Endothelial cell of umbilical vein (primary cell): ENCODE data around the gene LRRC56. TPM values are rescaled to one million over a fixed set of nuclear protein-coding genes. Genes with fewer than 3 reads are reported as not detected.

Source experiments
- BruUV-seq: library from RNA; stranded (reverse); fragments of 400-500 nt; replicated peaks from 2 replicates; lab custom pipeline; 2021; lab: Mats Ljungman, UMichigan
- CTCF ChIA-PET: fragments of 300-600, 350-600 bp; sonication (Branson Sonifier 250); formaldehyde crosslinking; loops from one replicate; lab custom pipeline; 2021; ENCODE audit warnings: antibody characterized with exemption, inconsistent platforms; lab: Charles Lee
- POLR2A ChIA-PET: fragments of 300-600, 350-600 bp; sonication (Branson Sonifier 250); formaldehyde crosslinking; loops from one replicate; lab custom pipeline; 2021; ENCODE audit warnings: antibody characterized with exemption, inconsistent platforms; lab: Charles Lee
- DNase-seq: peaks from one replicate; pipeline ENCODE4 v3.0.0-alpha.2; 2011; ENCODE audit warnings: low read depth, low spot score
- FAIRE-seq: peaks from 2 replicates; lab custom pipeline; 2011; peaks lifted over from hg19 to GRCh38; lab: Jason Lieb, UNC
- H2AFZ ChIP-seq: 2 replicates; pipeline ENCODE4 v1.6.0; 2012; ENCODE audit warnings: low read depth, low read length, control low read depth, inconsistent platforms
- H3K27ac ChIP-seq: 2 replicates; pipeline ENCODE4 v1.5.1; 2011; ENCODE audit warnings: low read depth, mild to moderate bottlenecking, control low read depth, low read length, moderate library complexity; ENCODE audit not compliant: insufficient read depth
- H3K27me3 ChIP-seq, 2 experiments: 2 replicates each; pipeline versions ENCODE4 v1.6.0 to v1.6.1; 2011; ENCODE audit warnings: low read length in 2 of 2, mixed read lengths in 1 of 2; ENCODE audit not compliant: control insufficient read depth in 2 of 2, insufficient read depth in 2 of 2
- H3K36me3 ChIP-seq, 2 experiments: 2 replicates in 1 of 2; 3 replicates in 1 of 2; pipeline ENCODE4 v1.5.1; 2011; ENCODE audit warnings: low read length in 2 of 2, mild to moderate bottlenecking in 1 of 2, moderate library complexity in 1 of 2; ENCODE audit not compliant: control insufficient read depth in 2 of 2, insufficient read depth in 2 of 2; ENCODE audit errors: extremely low read depth in 1 of 2
- H3K4me1 ChIP-seq: 3 replicates; pipeline ENCODE4 v1.5.1; 2011; ENCODE audit warnings: mild to moderate bottlenecking, low read length; ENCODE audit not compliant: control insufficient read depth, insufficient read depth; ENCODE audit errors: extremely low read depth
- H3K4me2 ChIP-seq: 2 replicates; pipeline ENCODE4 v1.6.1; 2011; ENCODE audit warnings: low read length, control low read depth, mixed read lengths; ENCODE audit not compliant: insufficient read depth
- H3K4me3 ChIP-seq, 3 experiments: fragments of 200-600 bp in 1 of 3; sonication (generic), shearing (Covaris generic) in 1 of 3; replicated peaks in 1 of 3; 2 replicates each; pipeline ENCODE4 v1.5.1; 2011 to 2016; ENCODE audit warnings: control low read depth in 3 of 3, low read length in 3 of 3, mild to moderate bottlenecking in 2 of 3, inconsistent platforms in 1 of 3, low read depth in 1 of 3, moderate library complexity in 1 of 3; ENCODE audit not compliant: insufficient read depth in 1 of 3
- H3K79me2 ChIP-seq: 2 replicates; pipeline ENCODE4 v1.6.0; 2012; ENCODE audit warnings: low read length, inconsistent platforms; ENCODE audit not compliant: control insufficient read depth, insufficient read depth
- H3K9ac ChIP-seq: replicated peaks from 2 replicates; pipeline ENCODE3; 2011; ENCODE audit warnings: low read length, control low read depth; ENCODE audit not compliant: insufficient read depth; ENCODE audit errors: extremely low read depth
- H3K9me1 ChIP-seq: replicated peaks from 3 replicates; pipeline ENCODE4 v1.6.0; 2011; ENCODE audit warnings: mild to moderate bottlenecking, low read length; ENCODE audit not compliant: control insufficient read depth, insufficient read depth; ENCODE audit errors: extremely low read depth
- H3K9me3 ChIP-seq: replicated peaks from 2 replicates; pipeline ENCODE4 v1.5.1; 2012; ENCODE audit warnings: low read length, inconsistent platforms; ENCODE audit not compliant: control insufficient read depth, insufficient read depth
- H4K20me1 ChIP-seq: replicated peaks from 2 replicates; pipeline ENCODE3; 2011; ENCODE audit warnings: mild to moderate bottlenecking, low read length; ENCODE audit not compliant: control insufficient read depth, insufficient read depth; ENCODE audit errors: extremely low read depth
- EZH2 ChIP-seq: IDR thresholded peaks from 2 replicates; pipeline ENCODE4 v1.6.1; 2012; ENCODE audit warnings: borderline replicate concordance, low read depth, mild to moderate bottlenecking, moderate library complexity, low read length, inconsistent platforms; ENCODE audit not compliant: severe bottlenecking
- FOS ChIP-seq: IDR thresholded peaks from 2 replicates; pipeline ENCODE4 v1.6.1; 2011; ENCODE audit warnings: mild to moderate bottlenecking, low read length, moderate library complexity, borderline replicate concordance; ENCODE audit not compliant: insufficient read depth
- GATA2 ChIP-seq: IDR thresholded peaks from 2 replicates; pipeline ENCODE4 v1.7.0; 2011; ENCODE audit warnings: low read depth, mild to moderate bottlenecking, moderate library complexity, mixed read lengths, low read length; ENCODE audit not compliant: insufficient read length, insufficient read depth
- JUN ChIP-seq: IDR thresholded peaks from 2 replicates; pipeline ENCODE4 v1.6.1; 2011; ENCODE audit warnings: borderline replicate concordance, low read depth; ENCODE audit not compliant: insufficient read length, insufficient read depth
- MYC ChIP-seq: IDR thresholded peaks from one replicate; pipeline ENCODE4 v1.6.1; 2011; ENCODE audit warnings: mild to moderate bottlenecking, low read depth, low read length
- POLR2A ChIP-seq: IDR thresholded peaks from 2 replicates; pipeline ENCODE4 v1.6.1; 2012; ENCODE audit warnings: low read depth, mild to moderate bottlenecking, control low read depth, low read length
- POLR2AphosphoS5 ChIP-seq: IDR thresholded peaks from 2 replicates; pipeline ENCODE4 v1.6.1; 2012; ENCODE audit warnings: low read depth, mild to moderate bottlenecking, control low read depth, low read length, moderate library complexity; ENCODE audit not compliant: insufficient read depth
- dilution Hi-C: fragments of 300-500 bp; cut with MboI; formaldehyde crosslinking; loops from one replicate; pipeline ENCODE4 v1.15.0; 2019; ENCODE audit warnings: low sequenced_read_pairs; ENCODE audit not compliant: extremely low pct_ligation_motif_present
- intact Hi-C: fragments of 100-400 bp; cut with micrococcal nuclease; formaldehyde crosslinking; loops from one replicate; pipeline ENCODE4 v1.10.0; 2022
- polyA plus RNA-seq, 4 experiments: library from polyadenylated mRNA; depleted of rRNA in 3 of 4; stranded (reverse) in 3 of 4; unstranded in 1 of 4; fragments of >200 nt; gene quantifications; 2 replicates each; pipeline versions ENCODE4 v1.2.1 to v1.2.3, GENCODE V29; 2011 to 2012; ENCODE audit warnings: missing spikeins in 1 of 4
- total RNA-seq: library from RNA; stranded (reverse); gene quantifications from 2 replicates; pipeline ENCODE4 v1.2.3, GENCODE V29; 2021
- TF ChIP-seq, protein P1 (sequence below), 2 donors: IDR thresholded peaks; 1 replicate in 1 of 2; 2 replicates in 1 of 2; pipeline ENCODE4 v1.5.1; 2011; ENCODE audit warnings: low read length in 2 of 2, mild to moderate bottlenecking in 2 of 2, moderate library complexity in 2 of 2, control low read depth in 1 of 2, inconsistent platforms in 1 of 2, low read depth in 1 of 2; ENCODE audit not compliant: insufficient read depth in 1 of 2; ENCODE audit errors: extremely low read depth in 1 of 2
- TF ChIP-seq, protein P2 (sequence below): IDR thresholded peaks from 2 replicates; pipeline ENCODE4 v1.6.1; 2011; ENCODE audit not compliant: insufficient read depth, insufficient read length

LRRC56 gene
- total and polyA plus RNA-seq, 2 donors (not counting 3 experiments of a cell fraction or from before 2014, with no cell fraction given) = 0.47 to 0.55 TPM

DNA sequence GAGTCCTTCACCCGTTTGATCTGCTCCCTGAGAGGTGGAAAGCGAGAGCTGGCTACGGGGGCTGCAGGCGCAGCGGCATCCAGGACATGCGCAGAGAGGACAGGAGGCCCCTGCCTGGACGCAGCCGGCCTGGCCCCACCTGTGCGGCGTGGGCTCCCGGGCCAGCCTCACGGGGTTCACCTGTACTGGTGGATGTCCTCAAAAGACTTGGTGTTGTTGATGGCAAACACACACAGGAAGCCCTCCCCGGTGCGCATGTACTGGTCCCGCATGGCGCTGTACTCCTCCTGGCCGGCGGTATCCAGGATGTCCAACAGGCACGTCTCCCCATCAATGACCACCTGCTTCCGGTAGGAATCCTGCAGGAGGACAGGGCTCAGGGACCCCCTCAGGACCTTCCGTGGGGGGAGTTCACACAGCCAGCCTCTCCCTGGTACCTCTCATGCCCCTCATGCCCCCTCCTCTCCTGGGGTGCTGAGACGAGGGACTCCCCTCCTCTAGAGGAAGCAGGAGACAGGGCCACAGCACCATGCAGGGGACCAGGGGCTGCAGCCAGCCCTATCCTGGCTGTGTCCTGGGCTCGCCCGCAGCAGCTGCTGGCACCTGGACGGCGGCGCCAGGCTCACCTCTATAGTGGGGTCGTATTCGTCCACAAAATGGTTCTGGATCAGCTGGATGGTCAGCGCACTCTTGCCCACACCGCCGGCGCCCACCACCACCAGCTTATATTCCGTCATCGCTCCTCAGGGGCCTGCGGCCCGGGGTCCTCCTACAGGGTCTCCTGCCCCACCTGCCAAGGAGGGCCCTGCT lies 3.5 kb upstream of the LRRC56 start:
- intact Hi-C loops = loop anchor here (2.0 kb wide), 1 partner anchor 15 kb away; no protein-coding TSS in a partner anchor
- peaks cover 7% of the 10 kb centered on the region for H3K4me1 ChIP-seq
- ChIA-PET POLR2A (no interaction called here), CTCF (no interaction called here)
- no peaks in the 10 kb centered on the region for H3K9me1 ChIP-seq
- H3K4me3 ChIP-seq = peak overlapping the region in 1 of 3 experiments; percentile 74
- FAIRE-seq = no peak
- H3K79me2 ChIP-seq = peaks cover 16% of the 10 kb centered on the region
- TF ChIP-seq POLR2A (no peak), POLR2AphosphoS5 (no peak), GATA2 (no peak)
- no peak overlapping the region for H3K9ac ChIP-seq
- H3K27ac ChIP-seq = no peak overlapping the region
- no peaks in the 10 kb centered on the region for H3K9me3 ChIP-seq
- no peak overlapping the region for H3K4me2 ChIP-seq
- TSS peak; percentile 30 for BruUV-seq
- peaks cover 4 to 18% of the 10 kb centered on the region in 2 experiments for H3K36me3 ChIP-seq
- no peaks in the 10 kb centered on the region for H4K20me1 ChIP-seq
- dilution Hi-C loops = no loop called here
- no peak overlapping the region for H2AFZ ChIP-seq
- no peaks in the 10 kb centered on the region for H3K27me3 ChIP-seq
- DNase-seq = no peak

DNA sequence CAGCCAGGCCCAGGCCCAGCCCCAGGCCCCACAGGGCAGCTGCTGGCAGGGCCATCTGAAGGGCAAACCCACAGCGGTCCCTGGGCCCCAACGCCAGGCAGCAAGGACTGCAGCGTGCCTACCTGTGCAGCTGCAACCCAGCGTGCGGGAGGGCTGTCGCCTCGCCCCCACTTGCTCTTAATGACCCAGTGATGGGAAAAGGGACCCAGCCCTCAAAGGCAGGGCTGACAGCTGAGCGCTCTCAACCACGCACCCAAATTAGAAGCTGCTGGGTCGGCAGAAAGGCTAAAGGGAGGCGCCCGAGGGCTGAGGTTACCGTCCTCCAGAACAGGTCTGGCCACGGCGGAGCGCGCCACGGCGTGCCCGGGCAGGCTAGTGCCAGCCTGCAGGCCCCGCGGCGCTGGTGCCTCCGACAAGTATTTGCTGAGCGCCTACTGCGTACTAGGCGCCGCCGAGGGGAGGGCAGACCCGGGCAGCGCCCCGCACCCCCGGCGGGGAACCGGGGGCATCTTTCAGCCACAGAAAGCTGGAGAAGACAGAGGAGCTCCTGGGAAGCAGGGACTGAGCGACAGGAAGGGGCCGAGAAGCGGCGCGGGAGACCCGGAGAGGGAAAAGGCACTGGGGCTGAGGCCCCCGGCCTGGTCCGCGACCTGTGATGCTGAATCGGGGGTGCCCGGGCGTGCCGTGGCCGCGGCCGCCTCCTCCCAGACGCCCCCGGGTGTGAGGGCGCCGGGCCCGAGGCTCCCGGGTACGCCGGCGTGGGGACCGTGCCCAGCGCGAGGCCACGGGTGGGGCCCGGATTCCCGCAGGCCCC lies 2.7 kb upstream of the LRRC56 start:
- Histone ChIP-seq H2AFZ (peak overlapping the region; percentile 19), H3K27me3 (no peaks in the 10 kb centered on the region), H3K4me1 (peaks cover 7% of the 10 kb centered on the region), H3K79me2 (peaks cover 16% of the 10 kb centered on the region), H3K9ac (peak overlapping the region; percentile 58), H3K27ac (no peak overlapping the region), H3K4me2 (peak overlapping the region; percentile 37), H3K36me3 (peaks cover 4 to 15% of the 10 kb centered on the region in 2 experiments), H3K9me3 (no peaks in the 10 kb centered on the region), H4K20me1 (no peaks in the 10 kb centered on the region), H3K9me1 (no peaks in the 10 kb centered on the region), H3K4me3 (peak overlapping the region; percentile 54 to 74 (median 69))
- no TSS peak for BruUV-seq
- intact Hi-C loops = loop anchor here (2.0 to 5.0 kb wide), 2 partner anchors 16 to 163 kb away; partner anchors contain the start of genes DEAF1 and TMEM80
- dilution Hi-C loops = no loop called here
- CTCF ChIA-PET = no interaction called here
- peak; percentile 28 for TF ChIP-seq POLR2AphosphoS5
- no peak for TF ChIP-seq MYC
- TF ChIP-seq, protein P1, sequence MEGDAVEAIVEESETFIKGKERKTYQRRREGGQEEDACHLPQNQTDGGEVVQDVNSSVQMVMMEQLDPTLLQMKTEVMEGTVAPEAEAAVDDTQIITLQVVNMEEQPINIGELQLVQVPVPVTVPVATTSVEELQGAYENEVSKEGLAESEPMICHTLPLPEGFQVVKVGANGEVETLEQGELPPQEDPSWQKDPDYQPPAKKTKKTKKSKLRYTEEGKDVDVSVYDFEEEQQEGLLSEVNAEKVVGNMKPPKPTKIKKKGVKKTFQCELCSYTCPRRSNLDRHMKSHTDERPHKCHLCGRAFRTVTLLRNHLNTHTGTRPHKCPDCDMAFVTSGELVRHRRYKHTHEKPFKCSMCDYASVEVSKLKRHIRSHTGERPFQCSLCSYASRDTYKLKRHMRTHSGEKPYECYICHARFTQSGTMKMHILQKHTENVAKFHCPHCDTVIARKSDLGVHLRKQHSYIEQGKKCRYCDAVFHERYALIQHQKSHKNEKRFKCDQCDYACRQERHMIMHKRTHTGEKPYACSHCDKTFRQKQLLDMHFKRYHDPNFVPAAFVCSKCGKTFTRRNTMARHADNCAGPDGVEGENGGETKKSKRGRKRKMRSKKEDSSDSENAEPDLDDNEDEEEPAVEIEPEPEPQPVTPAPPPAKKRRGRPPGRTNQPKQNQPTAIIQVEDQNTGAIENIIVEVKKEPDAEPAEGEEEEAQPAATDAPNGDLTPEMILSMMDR (IDR thresholded peaks at IDR 0.05; ENCODE audit: extremely low read depth in 1 of 2, insufficient read depth in 1 of 2, low read depth in 1 of 2, low read length in 2 of 2) = peak in 1 of 2 donors; percentile 1
- no peak for TF ChIP-seq FOS
- TF ChIP-seq POLR2A = no peak
- no peak for TF ChIP-seq JUN
- TF ChIP-seq, protein P2, sequence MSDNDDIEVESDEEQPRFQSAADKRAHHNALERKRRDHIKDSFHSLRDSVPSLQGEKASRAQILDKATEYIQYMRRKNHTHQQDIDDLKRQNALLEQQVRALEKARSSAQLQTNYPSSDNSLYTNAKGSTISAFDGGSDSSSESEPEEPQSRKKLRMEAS = no peak
- TF ChIP-seq GATA2 = no peak
- no peak for TF ChIP-seq EZH2
- FAIRE-seq (no peak), DNase-seq (peak; percentile 24)
- POLR2A ChIA-PET = no interaction called here
